K562 (cell line): ENCODE data around the gene VPS13D. TPM values are rescaled to one million over a fixed set of nuclear protein-coding genes. Genes with fewer than 3 reads are reported as not detected.

Experiments used
- ATAC-seq: fragments of 200-7000 bp; cut with Tn5 transposase; 3 replicates; pipeline ENCODE4 v1.9.1; 2020; ENCODE audit warnings: moderate library complexity
- BruUV-seq: library from RNA; stranded (reverse); fragments of 400-500 nt; replicated peaks from 2 replicates; lab custom pipeline; 2021; lab: Mats Ljungman, UMichigan
- CTCF ChIA-PET: fragments of 300-600 bp; formaldehyde crosslinking; extraction: SDS; loops from one replicate; lab custom pipeline; 2021; ENCODE audit warnings: low intra/inter-chr PET ratio; lab: Yijun Ruan, JAX
- POLR2A ChIA-PET: fragments of 300-600, 350-650 bp; sonication (Branson Sonifier 250); formaldehyde crosslinking; extraction: SDS; loops from one replicate; lab custom pipeline; 2021; ENCODE audit warnings: antibody characterized with exemption, inconsistent platforms; lab: Yijun Ruan, JAX
- DNase-seq, 4 experiments: peaks; one replicate each; pipeline versions ENCODE4 v3.0.0 to v3.0.0-alpha.2; 2011 to 2018; ENCODE audit warnings: low spot score in 3 of 4, mixed read lengths in 3 of 4; ENCODE audit errors: extremely low read depth in 1 of 4
- FAIRE-seq: peaks from 2 replicates; lab custom pipeline; 2011; peaks lifted over from hg19 to GRCh38; lab: Jason Lieb, UNC
- H2AFZ ChIP-seq: 2 replicates; pipeline ENCODE4 v1.6.0; 2011; ENCODE audit warnings: low read depth, low read length, control low read depth, inconsistent platforms
- H3K27ac ChIP-seq: fragments of 200-600 bp; 3 replicates; pipeline ENCODE4 v1.8.0; 2011; ENCODE audit warnings: low read depth, mild to moderate bottlenecking, control low read depth, inconsistent platforms, low read length, moderate library complexity, mixed read lengths; ENCODE audit errors: extremely low read depth
- H3K27me3 ChIP-seq, 2 experiments: fragments of 300-600 bp in 1 of 2; 2 replicates in 1 of 2; 3 replicates in 1 of 2; pipeline versions ENCODE4 v1.6.0 to v1.8.0; 2011; ENCODE audit warnings: inconsistent platforms in 2 of 2, low read length in 2 of 2, mild to moderate bottlenecking in 1 of 2, mixed read lengths in 1 of 2, moderate library complexity in 1 of 2; ENCODE audit not compliant: control insufficient read depth in 2 of 2, insufficient read depth in 2 of 2
- H3K36me3 ChIP-seq: fragments of 300-600 bp; 3 replicates; pipeline ENCODE4 v1.8.0; 2011; ENCODE audit warnings: mild to moderate bottlenecking, low read length, inconsistent platforms; ENCODE audit not compliant: control insufficient read depth, insufficient read depth
- H3K4me1 ChIP-seq, 2 experiments: fragments of 200-600 bp in 1 of 2; replicated peaks in 1 of 2; 2 replicates in 1 of 2; 3 replicates in 1 of 2; pipeline versions ENCODE4 v1.5.1 to v1.8.0; 2011; ENCODE audit warnings: inconsistent platforms in 2 of 2, low read length in 2 of 2, mild to moderate bottlenecking in 1 of 2, mixed read lengths in 1 of 2, moderate library complexity in 1 of 2; ENCODE audit not compliant: control insufficient read depth in 2 of 2, insufficient read depth in 2 of 2
- H3K4me2 ChIP-seq: 2 replicates; pipeline ENCODE4 v1.6.1; 2011; ENCODE audit warnings: low read length, control low read depth, inconsistent platforms, mixed read lengths; ENCODE audit not compliant: insufficient read depth
- H3K4me3 ChIP-seq: fragments of 200-600 bp; sonication (generic), shearing (Covaris generic); 2 replicates; pipeline ENCODE4 v1.5.1; 2016; ENCODE audit warnings: control low read depth, inconsistent platforms
- H3K79me2 ChIP-seq: fragments of 200-600 bp; 3 replicates; pipeline ENCODE4 v1.8.0; 2011; ENCODE audit warnings: low read length, inconsistent platforms; ENCODE audit not compliant: control insufficient read depth, insufficient read depth
- H3K9ac ChIP-seq, 2 experiments: 2 replicates each; pipeline versions ENCODE4 v1.6.0 to v1.6.1; 2011; ENCODE audit warnings: low read depth in 2 of 2, low read length in 2 of 2, control low read depth in 1 of 2, inconsistent platforms in 1 of 2, mild to moderate bottlenecking in 1 of 2, mixed read lengths in 1 of 2; ENCODE audit not compliant: insufficient read depth in 1 of 2
- H3K9me1 ChIP-seq: one replicate; pipeline ENCODE4 v1.6.0; 2011; ENCODE audit warnings: inconsistent platforms, mild to moderate bottlenecking, low read length, moderate library complexity; ENCODE audit not compliant: control insufficient read depth, insufficient read depth
- H3K9me3 ChIP-seq: replicated peaks from 2 replicates; pipeline ENCODE4 v1.5.1; 2011; ENCODE audit warnings: low read depth, low read length, inconsistent platforms; ENCODE audit not compliant: control insufficient read depth, insufficient read depth
- H4K20me1 ChIP-seq: replicated peaks from 2 replicates; pipeline ENCODE4 v1.6.1; 2011; ENCODE audit warnings: low read length, inconsistent platforms, mixed read lengths; ENCODE audit not compliant: control insufficient read depth, insufficient read depth
- KAT2B ChIP-seq: IDR thresholded peaks from one replicate; pipeline ENCODE4 v1.6.1; 2012; ENCODE audit warnings: low read depth, mild to moderate bottlenecking, control low read depth, inconsistent platforms, low read length, moderate library complexity
- MAX ChIP-seq: sonication (generic); formaldehyde crosslinking; IDR thresholded peaks from 2 replicates; pipeline ENCODE4 v1.9.0; 2022; ENCODE audit warnings: mild to moderate bottlenecking, missing genetic modification reagents
- MYNN ChIP-seq, 2 experiments: sonication (generic); formaldehyde crosslinking in 1 of 2; IDR thresholded peaks; 2 replicates each; pipeline versions ENCODE4 v1.5.0 to v1.6.1; 2016 to 2020; ENCODE audit warnings: antibody characterized with exemption in 1 of 2, missing genetic modification reagents in 1 of 2
- PHF20 ChIP-seq: fragments of 450-650 bp; IDR thresholded peaks from 2 replicates; pipeline ENCODE4 v1.6.1; 2018; ENCODE audit not compliant: partially characterized antibody
- WHSC1 ChIP-seq: IDR thresholded peaks from one replicate; pipeline ENCODE4 v1.6.1; 2012; ENCODE audit warnings: low read length, control low read depth, inconsistent platforms
- ZNF175 ChIP-seq: fragments of 200-800 bp; sonication (Bioruptor generic); IDR thresholded peaks from 2 replicates; pipeline ENCODE4 v1.6.1; 2016; ENCODE audit warnings: low read depth, mild to moderate bottlenecking, missing genetic modification characterization, missing compliant biosample characterization
- WGBS: fragments of 100-300 bp; shearing (Covaris generic); methylation state at CpG from one replicate; pipeline ENCODE4 v1.1.6; 2016; ENCODE audit warnings: low coverage, mixed read lengths; ENCODE audit not compliant: insufficient coverage; ENCODE audit errors: missing lambda C conversion rate; 5-methylcytosine and 5-hydroxymethylcytosine counted together
- in situ Hi-C: fragments of 300-500 bp; cut with MboI; formaldehyde crosslinking; loops from 4 replicates; pipeline ENCODE4 v1.15.0; 2018; ENCODE audit warnings: inconsistent platforms, mixed read lengths
- intact Hi-C: fragments of 100-400 bp; cut with micrococcal nuclease; formaldehyde crosslinking; loops from 2 replicates; pipeline ENCODE4 v1.14.2; 2022
- polyA plus RNA-seq, 8 experiments: library from polyadenylated mRNA; depleted of rRNA in 4 of 8; stranded (reverse) in 5 of 8; unstranded in 3 of 8; fragments of >200 nt; fragmentation: Nextera tagmentation in 2 of 8; fragmentation: Illumina TruSeq in 1 of 8; extraction: Ambion mirVana in 2 of 8; extraction: Trizol in 1 of 8; gene quantifications; 2 replicates each; pipeline versions ENCODE4 v1.2.1 to v1.2.3, GENCODE V29; 2011 to 2014; ENCODE audit warnings: inconsistent platforms in 1 of 8, missing spikeins in 1 of 8
- total RNA-seq, 7 experiments: library from RNA; depleted of rRNA in 6 of 7; stranded (reverse); fragments of >200 nt in 6 of 7; fragmentation: Illumina TruSeq in 2 of 7; extraction: Trizol in 2 of 7; gene quantifications; 2 replicates each; pipeline versions ENCODE4 v1.2.1 to v1.2.3, GENCODE V29; 2011 to 2021; ENCODE audit warnings: low replicate concordance in 1 of 7
- TF ChIP-seq, protein P1 (sequence below): sonication (generic); formaldehyde crosslinking; IDR thresholded peaks from 2 replicates; pipeline ENCODE4 v1.8.0; 2023; ENCODE audit warnings: mild to moderate bottlenecking, missing genetic modification reagents

VPS13D gene
- total and polyA plus RNA-seq, 9 of the 15 experiments (the other 6 are each of a cell fraction or from before 2014, with no cell fraction given): 6.1 to 51.5 (median 38.5) TPM

GRCh38 chr1:12460121-12460520, 230.3 kb downstream of the VPS13D start:
- Histone ChIP-seq H3K9me3 (no peaks in the 10 kb centered on the region), H3K9ac (peak overlapping the region in 1 of 2 experiments; percentile 81; a peak in 1 of 4 replicates), H3K79me2 (no peaks in the 10 kb centered on the region), H3K4me3 (no peak overlapping the region), H3K4me1 (peaks cover 26 to 53% of the 10 kb centered on the region in 2 experiments; a peak in 4 of 5 replicates), H3K27ac (0 out of 3 replicates have a peak overlapping the region, but pooled peaks have one; percentile 3), H3K36me3 (peaks cover 72% of the 10 kb centered on the region), H4K20me1 (no peaks in the 10 kb centered on the region), H3K9me1 (no peaks in the 10 kb centered on the region), H3K4me2 (no peak overlapping the region), H2AFZ (no peak overlapping the region), H3K27me3 (no peaks in the 10 kb centered on the region)
- 85% methylated on average over 6 of the region's 6 CpGs for WGBS
- in situ Hi-C loops: no loop called here
- FAIRE-seq (no peak), ATAC-seq (no peak), DNase-seq (no peak)
- intact Hi-C loops: no loop called here
- ChIA-PET CTCF (no interaction called here), POLR2A (interaction anchor here (1.0 kb wide), 2 partner anchors 26 to 33 kb away, joined by 3 to 4 read pairs; no protein-coding TSS in a partner anchor)
- no TSS peak for BruUV-seq
- TF ChIP-seq ZNF175 (no peak), WHSC1 (peak; percentile 75)
- TF ChIP-seq, all 486 proteins: peak for 1

DNA sequence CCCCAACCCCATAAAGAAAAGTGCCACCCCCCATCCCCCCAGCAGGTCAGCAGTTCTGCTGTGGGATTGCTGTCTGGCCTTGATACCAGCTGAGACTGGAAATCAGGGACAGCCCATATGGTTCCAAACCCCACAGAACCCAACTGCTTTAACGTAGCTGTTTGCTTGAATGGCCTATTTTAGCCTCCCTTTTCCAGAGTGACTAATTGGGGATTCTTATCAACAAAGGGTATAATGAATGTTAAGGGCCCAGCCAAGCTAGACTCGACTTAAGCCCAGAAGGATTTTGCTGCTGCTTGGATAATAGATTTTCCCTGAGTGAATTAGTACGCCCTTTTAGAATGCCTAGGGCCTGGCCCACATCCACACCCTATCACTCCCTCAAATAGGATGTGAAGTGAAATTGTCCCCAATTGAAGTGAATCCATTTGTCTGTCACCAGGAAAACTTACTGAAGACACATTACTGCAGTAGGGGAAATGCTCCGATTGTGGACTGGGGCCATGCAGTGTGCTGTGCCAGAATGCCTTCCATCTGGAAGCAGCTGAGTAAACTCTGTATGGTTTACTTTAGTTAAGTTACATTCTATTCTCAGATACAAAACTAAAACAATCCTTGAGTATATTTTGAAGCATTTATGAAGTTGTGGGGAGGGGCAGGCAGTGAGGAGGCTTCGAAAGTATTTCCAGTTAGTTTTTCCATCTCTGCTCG, 231.2 kb downstream of the VPS13D start:
- H2AFZ ChIP-seq: no peak overlapping the region
- H3K9ac ChIP-seq: peak overlapping the region; percentile 7 to 40; a peak in 2 of 4 replicates
- H3K36me3 ChIP-seq: peaks cover 76% of the 10 kb centered on the region
- H3K4me2 ChIP-seq: peak overlapping the region; percentile 2; the same call in 1 of the 2 replicates
- H3K4me3 ChIP-seq: no peak overlapping the region
- FAIRE-seq: peak; percentile 65
- peak; percentile 61 for ATAC-seq
- H4K20me1 ChIP-seq: no peaks in the 10 kb centered on the region
- ChIA-PET CTCF (no interaction called here), POLR2A (interaction anchor here (0.6 to 1.4 kb wide), 8 partner anchors 11 to 441 kb away, joined by 3 to 5 read pairs (median 4); no protein-coding TSS in a partner anchor)
- WGBS: 56% methylated on average over 6 of the region's 6 CpGs
- no TSS peak for BruUV-seq
- H3K27me3 ChIP-seq: no peaks in the 10 kb centered on the region
- H3K27ac ChIP-seq: peak overlapping the region; percentile 57
- no peaks in the 10 kb centered on the region for H3K79me2 ChIP-seq
- intact Hi-C loops (no loop called here), in situ Hi-C loops (no loop called here)
- DNase-seq: peak; percentile 41 to 84 (median 58)
- H3K4me1 ChIP-seq: peaks cover 30 to 59% of the 10 kb centered on the region in 2 experiments
- H3K9me1 ChIP-seq: no peaks in the 10 kb centered on the region
- no peaks in the 10 kb centered on the region for H3K9me3 ChIP-seq
- no peak for TF ChIP-seq KAT2B
- TF ChIP-seq PHF20: no peak
- no peak for TF ChIP-seq MAX (CRISPR knock-in tag)
- TF ChIP-seq, protein P1, sequence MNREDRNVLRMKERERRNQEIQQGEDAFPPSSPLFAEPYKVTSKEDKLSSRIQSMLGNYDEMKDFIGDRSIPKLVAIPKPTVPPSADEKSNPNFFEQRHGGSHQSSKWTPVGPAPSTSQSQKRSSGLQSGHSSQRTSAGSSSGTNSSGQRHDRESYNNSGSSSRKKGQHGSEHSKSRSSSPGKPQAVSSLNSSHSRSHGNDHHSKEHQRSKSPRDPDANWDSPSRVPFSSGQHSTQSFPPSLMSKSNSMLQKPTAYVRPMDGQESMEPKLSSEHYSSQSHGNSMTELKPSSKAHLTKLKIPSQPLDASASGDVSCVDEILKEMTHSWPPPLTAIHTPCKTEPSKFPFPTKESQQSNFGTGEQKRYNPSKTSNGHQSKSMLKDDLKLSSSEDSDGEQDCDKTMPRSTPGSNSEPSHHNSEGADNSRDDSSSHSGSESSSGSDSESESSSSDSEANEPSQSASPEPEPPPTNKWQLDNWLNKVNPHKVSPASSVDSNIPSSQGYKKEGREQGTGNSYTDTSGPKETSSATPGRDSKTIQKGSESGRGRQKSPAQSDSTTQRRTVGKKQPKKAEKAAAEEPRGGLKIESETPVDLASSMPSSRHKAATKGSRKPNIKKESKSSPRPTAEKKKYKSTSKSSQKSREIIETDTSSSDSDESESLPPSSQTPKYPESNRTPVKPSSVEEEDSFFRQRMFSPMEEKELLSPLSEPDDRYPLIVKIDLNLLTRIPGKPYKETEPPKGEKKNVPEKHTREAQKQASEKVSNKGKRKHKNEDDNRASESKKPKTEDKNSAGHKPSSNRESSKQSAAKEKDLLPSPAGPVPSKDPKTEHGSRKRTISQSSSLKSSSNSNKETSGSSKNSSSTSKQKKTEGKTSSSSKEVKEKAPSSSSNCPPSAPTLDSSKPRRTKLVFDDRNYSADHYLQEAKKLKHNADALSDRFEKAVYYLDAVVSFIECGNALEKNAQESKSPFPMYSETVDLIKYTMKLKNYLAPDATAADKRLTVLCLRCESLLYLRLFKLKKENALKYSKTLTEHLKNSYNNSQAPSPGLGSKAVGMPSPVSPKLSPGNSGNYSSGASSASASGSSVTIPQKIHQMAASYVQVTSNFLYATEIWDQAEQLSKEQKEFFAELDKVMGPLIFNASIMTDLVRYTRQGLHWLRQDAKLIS (CRISPR knock-in tag): no peak
- peak; percentile 51; the same call in 1 of the 2 replicates for TF ChIP-seq MYNN (IDR thresholded peaks at IDR 0.05)
- no peak for TF ChIP-seq MYNN (CRISPR knock-in tag; IDR thresholded peaks at IDR 0.05)
